SU-DHL-6 (cell line): Measurements from ENCODE around the gene NEK4.

ENCODE experiments used
- H2AFZ ChIP-seq: fragments of 200-600 bp; sonication (generic); 2 replicates; pipeline ENCODE4 v1.6.1; 2014; ENCODE audit warnings: low read depth, mild to moderate bottlenecking, moderate library complexity, mixed read lengths, antibody characterized with exemption, low read length; ENCODE audit not compliant: severe bottlenecking
- H3F3A ChIP-seq: fragments of 200-600 bp; shearing (Covaris generic); 2 replicates; pipeline ENCODE4 v1.6.0; 2016; ENCODE audit warnings: antibody characterized with exemption, mild to moderate bottlenecking; ENCODE audit not compliant: insufficient read depth
- H3K27ac ChIP-seq: fragments of 200-600 bp; sonication (generic); 2 replicates; pipeline ENCODE4 v1.5.1; 2016; ENCODE audit warnings: low read depth, mild to moderate bottlenecking, low read length, moderate library complexity, mixed read lengths
- H3K27me3 ChIP-seq: fragments of 200-600 bp; sonication (generic), shearing (Covaris generic); 2 replicates; pipeline ENCODE4 v1.6.0; 2014; ENCODE audit warnings: mild to moderate bottlenecking, low read length
- H3K36me3 ChIP-seq: fragments of 200-600 bp; sonication (generic); 2 replicates; pipeline ENCODE4 v1.6.1; 2014; ENCODE audit warnings: mild to moderate bottlenecking, low read length, mixed read lengths
- H3K4me2 ChIP-seq: fragments of 300-600, 200-600 bp; shearing (Covaris generic), sonication (generic); 2 replicates; pipeline ENCODE4 v1.6.0; 2014; ENCODE audit warnings: low read length, low read depth, mild to moderate bottlenecking; ENCODE audit not compliant: poor library complexity, severe bottlenecking
- H3K4me3 ChIP-seq: fragments of 200-600 bp; sonication (generic); 2 replicates; pipeline ENCODE4 v1.5.1; 2014; ENCODE audit warnings: antibody characterized with exemption, low read length, mild to moderate bottlenecking, mixed read lengths; ENCODE audit not compliant: insufficient read depth, poor library complexity, severe bottlenecking
- H3K79me2 ChIP-seq: fragments of 200-600 bp; sonication (generic); 2 replicates; pipeline ENCODE4 v1.6.1; 2014; ENCODE audit warnings: mild to moderate bottlenecking, low read length, moderate library complexity; ENCODE audit not compliant: insufficient read depth
- H3K9ac ChIP-seq: fragments of 200-600 bp; sonication (generic); 2 replicates; pipeline ENCODE4 v1.7.0; 2014; ENCODE audit warnings: mild to moderate bottlenecking, low read length
- H3K9me2 ChIP-seq: fragments of 200-600 bp; sonication (generic); replicated peaks from 2 replicates; pipeline ENCODE4 v1.6.1; 2014; ENCODE audit warnings: low read length; ENCODE audit not compliant: insufficient read depth
- H3K9me3 ChIP-seq: fragments of 200-600 bp; sonication (generic); 2 replicates; pipeline ENCODE4 v1.6.1; 2014; ENCODE audit warnings: low read length, mixed read lengths; ENCODE audit not compliant: insufficient read depth
- H4K20me1 ChIP-seq: fragments of 200-600 bp; sonication (generic); 2 replicates; pipeline ENCODE4 v1.6.1; 2014; ENCODE audit warnings: low read depth, mild to moderate bottlenecking, antibody characterized with exemption, low read length, moderate library complexity, mixed read lengths
- EZH2phosphoT487 ChIP-seq: fragments of 200-600 bp; sonication (generic), shearing (Covaris generic); conservative IDR thresholded peaks from 2 replicates; pipeline ENCODE4 v1.6.1; 2018; ENCODE audit warnings: mild to moderate bottlenecking, antibody characterized with exemption, low read length, moderate library complexity, mixed read lengths
- TF ChIP-seq, protein P1 (sequence below): fragments of 200-600 bp; sonication (generic); IDR thresholded peaks from one replicate; pipeline ENCODE4 v1.5.1; 2017; ENCODE audit warnings: antibody characterized with exemption, mild to moderate bottlenecking, low read length, moderate library complexity; ENCODE audit not compliant: insufficient read depth, poor library complexity, severe bottlenecking

Gene NEK4

DNA sequence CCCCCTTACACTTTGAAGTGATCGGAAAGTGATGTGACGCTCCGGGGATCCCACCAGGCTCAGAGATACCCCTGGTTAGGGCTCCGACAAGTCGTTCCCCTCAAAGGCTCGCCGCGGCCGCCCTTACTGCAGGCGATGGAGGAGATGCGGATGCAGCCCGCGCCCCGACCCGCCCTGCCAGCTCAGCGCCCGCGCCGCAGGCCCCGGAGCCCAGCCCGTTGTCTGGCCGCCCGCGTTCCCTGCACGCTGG, 65.4 kb downstream of the NEK4 start:
- Histone ChIP-seq H3F3A (peaks cover 32% of the 10 kb centered on the region), H3K27ac (peak overlapping the region; percentile 84), H4K20me1 (no peaks in the 10 kb centered on the region), H3K79me2 (peaks cover 32% of the 10 kb centered on the region; the same call in 1 of the 2 replicates), H2AFZ (peak overlapping the region; percentile 55), H3K4me3 (peak overlapping the region; percentile 84), H3K4me2 (peak overlapping the region; percentile 81), H3K36me3 (0 out of 2 replicates have a peak, but pooled peaks cover 8% of the 10 kb centered on the region), H3K9ac (peak overlapping the region; percentile 82), H3K9me3 (no peaks in the 10 kb centered on the region), H3K27me3 (no peaks in the 10 kb centered on the region), H3K9me2 (no peaks in the 10 kb centered on the region)
- TF ChIP-seq EZH2phosphoT487 = no peak
- TF ChIP-seq, protein P1, sequence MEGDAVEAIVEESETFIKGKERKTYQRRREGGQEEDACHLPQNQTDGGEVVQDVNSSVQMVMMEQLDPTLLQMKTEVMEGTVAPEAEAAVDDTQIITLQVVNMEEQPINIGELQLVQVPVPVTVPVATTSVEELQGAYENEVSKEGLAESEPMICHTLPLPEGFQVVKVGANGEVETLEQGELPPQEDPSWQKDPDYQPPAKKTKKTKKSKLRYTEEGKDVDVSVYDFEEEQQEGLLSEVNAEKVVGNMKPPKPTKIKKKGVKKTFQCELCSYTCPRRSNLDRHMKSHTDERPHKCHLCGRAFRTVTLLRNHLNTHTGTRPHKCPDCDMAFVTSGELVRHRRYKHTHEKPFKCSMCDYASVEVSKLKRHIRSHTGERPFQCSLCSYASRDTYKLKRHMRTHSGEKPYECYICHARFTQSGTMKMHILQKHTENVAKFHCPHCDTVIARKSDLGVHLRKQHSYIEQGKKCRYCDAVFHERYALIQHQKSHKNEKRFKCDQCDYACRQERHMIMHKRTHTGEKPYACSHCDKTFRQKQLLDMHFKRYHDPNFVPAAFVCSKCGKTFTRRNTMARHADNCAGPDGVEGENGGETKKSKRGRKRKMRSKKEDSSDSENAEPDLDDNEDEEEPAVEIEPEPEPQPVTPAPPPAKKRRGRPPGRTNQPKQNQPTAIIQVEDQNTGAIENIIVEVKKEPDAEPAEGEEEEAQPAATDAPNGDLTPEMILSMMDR = no peak

DNA sequence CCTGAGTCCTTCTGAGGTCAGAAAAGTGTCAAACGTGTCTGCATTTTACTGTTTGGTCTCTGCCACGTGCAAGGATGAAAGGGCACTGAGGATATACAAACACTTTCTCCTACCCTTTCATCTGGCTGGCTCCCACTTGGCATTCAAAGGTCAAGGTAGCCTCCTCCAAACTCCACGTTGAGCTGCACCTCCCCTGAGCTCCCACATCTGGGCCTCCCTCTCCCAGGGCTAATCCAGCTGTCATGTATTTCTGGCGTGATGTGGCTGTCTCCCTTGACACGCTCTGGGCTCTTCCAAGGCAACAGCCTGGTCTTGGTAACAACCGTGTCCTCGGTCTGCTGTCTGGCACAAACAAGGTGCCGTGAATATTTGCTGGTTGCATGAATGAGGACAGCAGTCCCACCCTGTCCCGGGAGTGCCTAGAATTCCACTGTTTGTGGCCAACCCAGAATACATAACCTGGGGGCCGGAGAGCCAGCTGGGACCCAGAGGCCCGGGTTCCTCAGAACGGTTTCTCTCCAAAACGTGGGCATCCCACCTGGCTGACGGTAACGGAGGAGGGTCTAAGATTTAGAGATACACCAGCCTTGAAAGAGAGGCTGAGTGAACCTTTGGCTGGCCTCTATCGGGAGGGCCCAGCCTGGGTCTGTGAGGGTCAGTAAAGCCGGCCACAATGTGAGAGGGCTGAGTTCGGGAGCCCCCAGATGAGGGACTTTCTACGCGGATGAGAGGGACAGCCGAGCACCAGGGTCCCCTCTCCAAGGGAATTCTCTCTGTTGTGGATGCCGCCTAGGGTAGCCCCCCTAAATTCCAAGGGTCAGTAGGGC, 65.9 kb downstream of the NEK4 start:
- Histone ChIP-seq H2AFZ (peak overlapping the region; percentile 55), H3K27ac (peak overlapping the region; percentile 84), H3K4me2 (peak overlapping the region; percentile 81), H3F3A (peaks cover 35% of the 10 kb centered on the region), H4K20me1 (no peaks in the 10 kb centered on the region), H3K79me2 (peaks cover 32% of the 10 kb centered on the region; the same call in 1 of the 2 replicates), H3K9me2 (no peaks in the 10 kb centered on the region), H3K27me3 (no peaks in the 10 kb centered on the region), H3K36me3 (0 out of 2 replicates have a peak, but pooled peaks cover 8% of the 10 kb centered on the region), H3K9ac (peak overlapping the region; percentile 82), H3K9me3 (no peaks in the 10 kb centered on the region), H3K4me3 (peak overlapping the region; percentile 84)
- TF ChIP-seq, protein P1 = no peak
- TF ChIP-seq EZH2phosphoT487 = no peak

DNA sequence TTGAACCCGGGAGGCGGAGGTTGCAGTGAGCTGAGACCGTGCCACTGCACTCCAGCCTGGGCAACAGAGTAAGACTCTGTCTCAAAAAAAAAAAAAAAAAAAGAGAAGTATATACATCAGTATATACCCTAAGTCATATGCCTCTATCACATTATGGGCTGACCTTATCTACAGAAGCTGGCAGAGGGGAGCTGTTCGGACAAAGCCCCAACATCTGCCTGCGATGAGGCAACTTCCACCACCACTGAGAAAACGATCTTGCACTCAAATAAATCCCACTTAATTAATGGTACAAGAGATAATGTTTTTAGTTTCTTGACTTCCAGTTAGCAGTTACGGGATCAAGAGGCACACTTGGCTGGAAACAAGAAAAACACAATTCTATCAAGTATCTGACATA, 67.4 kb downstream of the NEK4 start:
- Histone ChIP-seq H4K20me1 (no peaks in the 10 kb centered on the region), H3F3A (peaks cover 35% of the 10 kb centered on the region), H3K9ac (no peak overlapping the region), H3K27me3 (no peaks in the 10 kb centered on the region), H3K9me3 (no peaks in the 10 kb centered on the region), H3K4me3 (no peak overlapping the region), H3K4me2 (no peak overlapping the region), H3K27ac (no peak overlapping the region), H3K36me3 (no peaks in the 10 kb centered on the region), H3K79me2 (peaks cover 31% of the 10 kb centered on the region; the same call in 1 of the 2 replicates), H2AFZ (no peak overlapping the region), H3K9me2 (no peaks in the 10 kb centered on the region)
- TF ChIP-seq, protein P1 = no peak
- no peak for TF ChIP-seq EZH2phosphoT487
